Kidney epithelial cell (primary cell): ENCODE measurements around the gene SNN. TPM values are rescaled to one million over a fixed set of nuclear protein-coding genes. Genes with fewer than 3 reads are reported as not detected.

Experiments used
- DNase-seq: peaks from one replicate; pipeline ENCODE4 v3.0.0-alpha.2; 2010; ENCODE audit warnings: low read depth
- H3K27me3 ChIP-seq: 2 replicates; pipeline ENCODE4 v1.6.0; 2011; ENCODE audit warnings: low read length; ENCODE audit not compliant: control insufficient read depth, insufficient read depth
- H3K36me3 ChIP-seq: 2 replicates; pipeline ENCODE4 v1.5.1; 2011; ENCODE audit warnings: low read length; ENCODE audit not compliant: control insufficient read depth, insufficient read depth
- H3K4me3 ChIP-seq: 2 replicates; pipeline ENCODE4 v1.5.1; 2011; ENCODE audit warnings: low read depth, mild to moderate bottlenecking, control low read depth, low read length
- total RNA-seq: library from RNA; depleted of rRNA; stranded (reverse); fragments of >200 nt; gene quantifications from 2 replicates; pipeline ENCODE4 v1.2.3, GENCODE V29; 2015
- TF ChIP-seq, protein P1 (sequence below): IDR thresholded peaks from 2 replicates; pipeline ENCODE4 v1.5.1; 2011; ENCODE audit warnings: mild to moderate bottlenecking, moderate library complexity, low read length, control low read depth, inconsistent platforms; ENCODE audit not compliant: insufficient read depth, poor library complexity, severe bottlenecking

SNN gene
- total RNA-seq, 1 donor from 2014 or later, result 31.0 TPM

DNA sequence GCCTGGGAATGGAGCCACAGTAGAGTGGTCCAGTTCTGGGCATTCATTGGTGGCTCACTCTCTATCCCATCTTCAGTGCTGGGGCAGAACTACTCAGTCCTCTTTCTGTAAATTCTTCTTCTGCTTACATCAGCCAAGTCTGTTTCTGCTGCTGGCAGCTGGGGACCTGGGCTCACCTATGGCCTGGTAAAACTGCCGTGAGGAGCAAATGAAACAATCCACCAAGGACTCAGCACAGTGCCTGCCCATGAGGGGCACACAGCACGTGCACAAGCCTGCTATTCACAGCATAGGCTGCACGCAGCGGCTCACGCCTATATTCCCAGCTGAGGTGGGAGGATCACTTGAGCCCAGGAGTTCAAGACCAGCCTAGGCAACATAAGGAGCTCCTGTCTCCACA, 30.9 kb upstream of the SNN start:
- peaks cover 4% of the 10 kb centered on the region for H3K27me3 ChIP-seq
- TF ChIP-seq, protein P1, sequence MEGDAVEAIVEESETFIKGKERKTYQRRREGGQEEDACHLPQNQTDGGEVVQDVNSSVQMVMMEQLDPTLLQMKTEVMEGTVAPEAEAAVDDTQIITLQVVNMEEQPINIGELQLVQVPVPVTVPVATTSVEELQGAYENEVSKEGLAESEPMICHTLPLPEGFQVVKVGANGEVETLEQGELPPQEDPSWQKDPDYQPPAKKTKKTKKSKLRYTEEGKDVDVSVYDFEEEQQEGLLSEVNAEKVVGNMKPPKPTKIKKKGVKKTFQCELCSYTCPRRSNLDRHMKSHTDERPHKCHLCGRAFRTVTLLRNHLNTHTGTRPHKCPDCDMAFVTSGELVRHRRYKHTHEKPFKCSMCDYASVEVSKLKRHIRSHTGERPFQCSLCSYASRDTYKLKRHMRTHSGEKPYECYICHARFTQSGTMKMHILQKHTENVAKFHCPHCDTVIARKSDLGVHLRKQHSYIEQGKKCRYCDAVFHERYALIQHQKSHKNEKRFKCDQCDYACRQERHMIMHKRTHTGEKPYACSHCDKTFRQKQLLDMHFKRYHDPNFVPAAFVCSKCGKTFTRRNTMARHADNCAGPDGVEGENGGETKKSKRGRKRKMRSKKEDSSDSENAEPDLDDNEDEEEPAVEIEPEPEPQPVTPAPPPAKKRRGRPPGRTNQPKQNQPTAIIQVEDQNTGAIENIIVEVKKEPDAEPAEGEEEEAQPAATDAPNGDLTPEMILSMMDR, result no peak
- no peaks in the 10 kb centered on the region for H3K36me3 ChIP-seq
- H3K4me3 ChIP-seq, result no peak overlapping the region
- no peak for DNase-seq

DNA sequence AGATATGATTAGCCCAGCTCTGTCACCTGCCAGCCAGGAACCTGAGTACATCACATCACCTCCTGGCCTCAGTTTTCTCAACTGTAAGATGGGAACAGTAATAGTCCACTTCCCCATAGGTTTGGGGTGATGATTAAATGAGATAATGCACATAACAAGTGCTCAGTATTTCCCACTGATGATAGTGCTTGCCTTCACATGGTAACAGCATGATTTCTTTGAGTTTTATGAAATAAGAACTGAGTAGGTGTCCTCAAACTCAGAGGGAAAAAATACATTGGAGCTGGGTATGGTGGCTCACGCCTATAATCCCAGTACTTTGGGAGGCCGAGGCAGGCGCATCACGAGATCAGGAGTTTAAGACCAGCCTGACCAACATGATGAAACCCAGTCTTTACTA, 30.1 kb upstream of the SNN start:
- H3K27me3 ChIP-seq, result peaks cover 4% of the 10 kb centered on the region
- H3K36me3 ChIP-seq, result no peaks in the 10 kb centered on the region
- H3K4me3 ChIP-seq, result no peak overlapping the region
- DNase-seq, result no peak
- TF ChIP-seq, protein P1, result no peak

DNA sequence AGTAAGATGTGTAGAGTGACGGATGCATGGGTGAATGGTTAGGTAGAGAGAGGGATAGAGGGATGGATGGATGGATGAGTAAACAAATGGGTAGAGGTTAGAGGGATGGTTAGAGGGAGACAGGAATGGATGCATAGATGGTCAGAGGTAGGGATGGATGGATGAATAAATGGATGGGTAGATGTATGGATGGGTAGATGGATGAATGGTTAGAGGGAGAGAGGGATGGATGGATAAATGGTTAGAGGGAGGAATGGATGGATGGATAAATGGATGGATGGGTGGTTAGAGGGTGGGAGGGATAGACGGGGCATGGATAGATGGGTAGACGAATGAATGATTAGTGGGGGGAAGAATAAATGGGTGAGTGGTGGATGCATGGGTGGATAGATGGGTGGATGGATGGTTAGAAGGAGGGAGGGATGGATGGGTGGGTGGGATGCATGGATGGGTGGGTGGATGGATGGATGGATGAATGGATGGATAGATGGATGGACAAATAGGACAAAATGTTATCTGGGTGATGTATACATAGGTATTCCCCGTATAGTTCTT, 29.2 kb upstream of the SNN start:
- Histone ChIP-seq H3K36me3 (no peaks in the 10 kb centered on the region), H3K4me3 (no peak overlapping the region), H3K27me3 (peaks cover 4% of the 10 kb centered on the region)
- no peak for DNase-seq
- TF ChIP-seq, protein P1, result no peak

DNA sequence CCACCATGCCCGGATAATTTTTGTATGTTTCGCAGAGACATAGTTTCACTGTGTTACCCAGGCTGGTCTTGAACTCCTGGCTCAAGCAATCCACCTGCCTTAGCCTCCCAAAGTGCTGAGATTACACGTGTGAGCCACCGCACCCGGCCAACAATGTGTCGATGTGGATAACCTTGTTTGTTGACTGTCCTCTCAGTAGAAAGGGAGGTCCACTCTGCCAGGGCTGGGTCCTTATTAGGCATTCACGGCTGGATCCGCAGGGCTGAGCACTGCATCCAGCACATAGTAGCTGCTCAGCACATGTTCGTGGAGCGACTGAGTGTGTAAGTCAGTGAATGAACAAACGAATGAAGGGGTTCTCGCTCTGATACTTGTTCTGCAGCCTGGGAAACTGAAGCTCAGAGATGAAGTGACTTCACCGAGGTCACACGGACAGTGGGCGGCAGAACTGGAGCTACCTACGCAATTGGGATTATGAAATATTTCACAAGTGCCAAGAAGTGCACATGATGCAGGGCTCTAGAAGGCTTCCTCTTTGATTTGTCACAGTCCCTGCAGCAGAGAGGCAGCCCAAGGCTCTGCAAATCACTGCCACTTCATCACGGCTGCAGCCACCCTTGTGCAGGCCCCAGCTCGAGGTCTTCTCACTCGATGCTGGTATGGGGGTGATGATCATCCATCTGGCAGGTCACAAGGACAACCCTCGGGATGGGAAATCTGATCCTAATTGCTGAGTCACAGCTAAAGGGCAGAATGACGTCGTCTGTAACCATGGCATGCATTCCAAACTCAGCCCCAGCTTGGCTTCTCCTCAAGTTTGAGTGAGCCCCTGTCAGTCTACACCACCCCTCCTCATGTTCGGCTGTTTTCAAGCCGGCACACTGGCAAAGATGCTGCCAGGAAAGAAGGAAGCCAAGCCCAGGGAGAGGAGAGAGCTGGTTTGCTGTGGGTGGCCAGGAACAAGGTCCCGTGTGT, 28.0 kb upstream of the SNN start:
- H3K4me3 ChIP-seq, result no peak overlapping the region
- TF ChIP-seq, protein P1, result no peak
- H3K36me3 ChIP-seq, result no peaks in the 10 kb centered on the region
- H3K27me3 ChIP-seq, result peaks cover 4% of the 10 kb centered on the region
- peak; percentile 73 for DNase-seq

DNA sequence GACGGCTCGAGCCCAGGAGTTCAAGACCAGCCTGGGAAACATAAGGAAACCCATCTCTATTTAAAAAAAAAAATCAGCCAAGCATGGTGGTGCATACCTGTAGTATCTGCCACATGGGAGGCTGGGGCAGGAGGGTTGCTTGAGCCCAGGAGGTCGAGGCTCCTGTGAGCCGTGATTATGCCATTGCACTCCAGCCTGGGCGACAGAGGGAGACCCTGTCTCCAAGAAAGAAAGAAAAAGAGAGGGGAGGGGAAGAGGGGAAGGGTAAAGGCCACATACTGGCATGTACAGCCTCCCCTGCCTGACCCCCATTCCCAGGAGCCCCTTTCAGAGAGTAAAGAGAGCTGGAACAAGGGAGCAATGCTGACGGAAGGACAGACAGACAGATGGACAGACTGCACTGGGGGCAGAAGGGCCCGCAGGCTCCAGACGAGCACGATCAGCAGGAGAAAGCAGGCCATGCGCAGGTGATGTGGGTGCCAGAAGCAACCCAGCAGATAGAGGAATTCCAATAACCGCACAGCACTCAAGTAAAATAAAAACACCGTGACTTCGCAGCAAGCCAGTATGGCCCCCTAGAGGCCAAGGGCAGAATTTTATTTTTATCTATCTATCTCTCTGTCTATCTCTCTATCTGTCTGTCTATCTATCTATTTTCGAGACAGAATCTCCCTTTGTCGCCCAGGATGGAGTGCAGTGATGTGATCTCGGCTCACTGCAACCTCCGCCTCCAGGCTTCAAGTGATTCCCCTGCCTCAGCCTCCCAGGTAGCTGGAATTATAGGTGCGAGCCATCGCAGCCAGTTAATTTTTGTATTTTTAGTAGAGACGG, 27.1 kb upstream of the SNN start:
- TF ChIP-seq, protein P1, result peak; percentile 84
- DNase-seq, result peak; percentile 25
- Histone ChIP-seq H3K36me3 (no peaks in the 10 kb centered on the region), H3K27me3 (no peaks in the 10 kb centered on the region), H3K4me3 (no peak overlapping the region)
